H9 (cell line): ENCODE results near the gene KDM5B. TPM values are rescaled to one million over a fixed set of nuclear protein-coding genes. Genes with fewer than 3 reads are reported as not detected.

Experiments used
- DNase-seq: peaks from one replicate; pipeline ENCODE4 v3.0.0-alpha.2; 2017
- H2AFZ ChIP-seq: one replicate; pipeline ENCODE4 v1.6.1; 2013; ENCODE audit warnings: mild to moderate bottlenecking, low read length, control low read depth, moderate library complexity
- H2AK5ac ChIP-seq: 2 replicates; pipeline ENCODE4 v1.6.1; 2013; ENCODE audit warnings: low read length, control low read depth, mixed read lengths; ENCODE audit not compliant: insufficient read length
- H2BK120ac ChIP-seq: one replicate; pipeline ENCODE4 v1.6.1; 2013; ENCODE audit warnings: low read depth, mild to moderate bottlenecking, low read length, control low read depth, inconsistent platforms; ENCODE audit not compliant: poor library complexity, severe bottlenecking
- H2BK12ac ChIP-seq: 2 replicates; pipeline ENCODE4 v1.6.1; 2013; ENCODE audit warnings: low read length, control low read depth, mixed read lengths, low read depth; ENCODE audit not compliant: insufficient read length
- H2BK15ac ChIP-seq: 2 replicates; pipeline ENCODE4 v1.6.1; 2013; ENCODE audit warnings: low read depth, low read length, control low read depth
- H2BK20ac ChIP-seq: one replicate; pipeline ENCODE4 v1.6.1; 2013; ENCODE audit warnings: low read depth, mild to moderate bottlenecking, low read length, control low read depth, inconsistent platforms; ENCODE audit not compliant: poor library complexity, severe bottlenecking
- H2BK5ac ChIP-seq: 2 replicates; pipeline ENCODE4 v1.6.1; 2013; ENCODE audit warnings: low read length, control low read depth, mixed read lengths; ENCODE audit not compliant: insufficient read length
- H3K14ac ChIP-seq: 2 replicates; pipeline ENCODE4 v1.6.1; 2013; ENCODE audit warnings: low read length, control low read depth; ENCODE audit not compliant: insufficient read depth
- H3K18ac ChIP-seq: 2 replicates; pipeline ENCODE4 v1.6.1; 2013; ENCODE audit warnings: low read depth, mild to moderate bottlenecking, mixed read lengths, low read length, control low read depth; ENCODE audit not compliant: insufficient read length
- H3K23ac ChIP-seq: 2 replicates; pipeline ENCODE4 v1.6.1; 2013; ENCODE audit warnings: low read length, control low read depth, mixed read lengths, low read depth; ENCODE audit not compliant: insufficient read length
- H3K23me2 ChIP-seq: 2 replicates; pipeline ENCODE4 v1.6.1; 2013; ENCODE audit warnings: low read depth, mild to moderate bottlenecking, mixed read lengths, low read length, control low read depth; ENCODE audit not compliant: insufficient read length, poor library complexity, severe bottlenecking
- H3K27ac ChIP-seq: 2 replicates; pipeline ENCODE4 v1.5.1; 2013; ENCODE audit warnings: low read length, control low read depth, mixed read lengths, low read depth; ENCODE audit not compliant: insufficient read length
- H3K27me3 ChIP-seq: 2 replicates; pipeline ENCODE4 v1.6.1; 2013; ENCODE audit warnings: low read length, control low read depth, inconsistent platforms; ENCODE audit not compliant: insufficient read depth
- H3K4ac ChIP-seq: 2 replicates; pipeline ENCODE4 v1.6.1; 2013; ENCODE audit warnings: low read depth, mild to moderate bottlenecking, control low read depth, inconsistent platforms, low read length, moderate library complexity
- H3K4me1 ChIP-seq: 2 replicates; pipeline ENCODE4 v1.6.1; 2013; ENCODE audit warnings: low read length, control low read depth, inconsistent platforms; ENCODE audit not compliant: insufficient read depth
- H3K4me2 ChIP-seq: 2 replicates; pipeline ENCODE4 v1.6.1; 2013; ENCODE audit warnings: low read length, control low read depth, mixed read lengths; ENCODE audit not compliant: insufficient read length, insufficient read depth
- H3K56ac ChIP-seq: 2 replicates; pipeline ENCODE4 v1.6.1; 2013; ENCODE audit warnings: low read depth, mild to moderate bottlenecking, mixed read lengths, low read length, control low read depth; ENCODE audit not compliant: insufficient read length
- H3K79me1 ChIP-seq: 2 replicates; pipeline ENCODE4 v1.6.1; 2013; ENCODE audit warnings: low read depth, mild to moderate bottlenecking, moderate library complexity, low read length, control low read depth, inconsistent platforms; ENCODE audit not compliant: insufficient read depth, poor library complexity, severe bottlenecking
- H3K79me2 ChIP-seq: 2 replicates; pipeline ENCODE4 v1.6.1; 2013; ENCODE audit warnings: low read length, control low read depth, inconsistent platforms; ENCODE audit not compliant: insufficient read depth
- H3K9ac ChIP-seq: 2 replicates; pipeline ENCODE4 v1.6.1; 2013; ENCODE audit warnings: low read length, control low read depth, mixed read lengths; ENCODE audit not compliant: insufficient read length; ENCODE audit errors: extremely low read depth
- H3K9me3 ChIP-seq: one replicate; pipeline ENCODE4 v1.6.1; 2013; ENCODE audit warnings: low read depth, low read length, inconsistent platforms; ENCODE audit not compliant: control insufficient read depth
- H3T11ph ChIP-seq: one replicate; pipeline ENCODE4 v1.6.1; 2013; ENCODE audit warnings: mild to moderate bottlenecking, low read length, control low read depth, inconsistent platforms
- H4K20me1 ChIP-seq: one replicate; pipeline ENCODE4 v1.6.1; 2013; ENCODE audit not compliant: control insufficient read depth, insufficient read length, insufficient read depth
- H4K5ac ChIP-seq: 2 replicates; pipeline ENCODE4 v1.6.1; 2013; ENCODE audit warnings: low read depth, mild to moderate bottlenecking, mixed read lengths, low read length, control low read depth; ENCODE audit not compliant: insufficient read length
- H4K8ac ChIP-seq: replicated peaks from 2 replicates; pipeline ENCODE4 v1.6.1; 2013; ENCODE audit warnings: low read length, control low read depth, mixed read lengths, low read depth; ENCODE audit not compliant: insufficient read length
- H4K91ac ChIP-seq: 2 replicates; pipeline ENCODE4 v1.6.1; 2013; ENCODE audit warnings: low read depth, mild to moderate bottlenecking, moderate library complexity, mixed read lengths, low read length, control low read depth; ENCODE audit not compliant: insufficient read length
- H3K27ac Mint-ChIP-seq, 3 experiments: 2 replicates in 2 of 3; 3 replicates in 1 of 3; pipeline ENCODE4 v1.8.0; 2020 to 2021; ENCODE audit warnings: mixed read lengths in 3 of 3, mild to moderate bottlenecking in 1 of 3, moderate library complexity in 1 of 3
- H3K27me3 Mint-ChIP-seq: 2 replicates; pipeline ENCODE4 v1.8.0; 2021; ENCODE audit warnings: low read depth, mild to moderate bottlenecking, moderate library complexity, mixed read lengths
- H3K36me3 Mint-ChIP-seq, 3 experiments: 2 replicates in 2 of 3; 3 replicates in 1 of 3; pipeline ENCODE4 v1.8.0; 2020 to 2021; ENCODE audit warnings: low read depth in 3 of 3, mixed read lengths in 3 of 3; ENCODE audit not compliant: insufficient read depth in 1 of 3
- H3K4me1 Mint-ChIP-seq, 2 experiments: 2 replicates each; pipeline ENCODE4 v1.8.0; 2020; ENCODE audit warnings: mixed read lengths in 2 of 2
- H3K4me3 Mint-ChIP-seq, 2 experiments: 2 replicates in 1 of 2; 3 replicates in 1 of 2; pipeline ENCODE4 v1.8.0; 2020 to 2021; ENCODE audit warnings: mild to moderate bottlenecking in 2 of 2, mixed read lengths in 2 of 2, moderate library complexity in 1 of 2
- H3K9me3 Mint-ChIP-seq, 2 experiments: 2 replicates in 1 of 2; 3 replicates in 1 of 2; pipeline ENCODE4 v1.8.0; 2020; ENCODE audit warnings: mild to moderate bottlenecking in 2 of 2, mixed read lengths in 2 of 2, moderate library complexity in 1 of 2
- WGBS: extraction: QIAGEN DNeasy Blood & Tissue Kit; methylation state at CpG from one replicate; pipeline ENCODE4 v1.1.7; 2013; ENCODE audit warnings: missing lambda C conversion rate, low lambda C conversion rate, mixed read lengths; ENCODE audit not compliant: insufficient read length; ENCODE audit errors: extremely low coverage; 5-methylcytosine and 5-hydroxymethylcytosine counted together
- total RNA-seq: library from RNA; stranded (reverse); gene quantifications from 2 replicates; pipeline ENCODE4 v1.2.1, GENCODE V29; 2021
- TF ChIP-seq, protein P1 (sequence below): fragments of 200-600 bp; sonication (generic); conservative IDR thresholded peaks from 3 replicates; pipeline ENCODE4 v1.8.0; 2021; ENCODE audit warnings: antibody characterized with exemption, mild to moderate bottlenecking

Gene KDM5B
- total RNA-seq, 1 experiment from 2014 or later = 210 TPM

DNA sequence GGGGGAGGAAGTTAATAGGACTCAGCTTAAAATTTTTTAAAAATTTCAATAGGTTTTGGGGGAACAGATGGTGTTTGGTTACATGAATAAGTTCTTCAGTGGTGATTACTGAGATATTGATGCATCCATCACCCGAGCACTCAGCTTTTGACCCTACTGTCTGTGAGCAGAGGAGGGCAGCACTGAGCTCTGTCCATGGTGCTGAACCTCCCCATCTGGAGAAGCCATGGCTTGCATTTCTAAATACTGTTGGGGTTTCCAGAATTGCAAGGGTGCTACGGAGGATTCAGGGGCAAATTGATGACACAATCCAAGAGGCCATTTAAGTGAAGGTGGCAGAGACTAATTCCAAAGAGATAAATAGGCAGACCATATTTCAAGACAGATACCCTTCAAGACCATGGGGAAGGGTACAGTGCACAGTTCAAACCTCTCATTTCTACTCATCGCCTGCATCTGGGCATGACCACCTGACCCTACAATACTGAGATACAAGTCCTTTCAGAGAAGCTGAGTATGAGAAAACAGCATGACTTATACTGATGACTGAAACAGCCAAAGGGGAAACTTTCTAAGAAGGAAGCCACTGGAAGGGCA lies 115.2 kb downstream of the KDM5B start:
- H4K20me1 ChIP-seq = no peaks in the 10 kb centered on the region
- H3K4me1 ChIP-seq = no peaks in the 10 kb centered on the region
- no peaks in the 10 kb centered on the region for H3K79me1 ChIP-seq
- TF ChIP-seq, protein P1, sequence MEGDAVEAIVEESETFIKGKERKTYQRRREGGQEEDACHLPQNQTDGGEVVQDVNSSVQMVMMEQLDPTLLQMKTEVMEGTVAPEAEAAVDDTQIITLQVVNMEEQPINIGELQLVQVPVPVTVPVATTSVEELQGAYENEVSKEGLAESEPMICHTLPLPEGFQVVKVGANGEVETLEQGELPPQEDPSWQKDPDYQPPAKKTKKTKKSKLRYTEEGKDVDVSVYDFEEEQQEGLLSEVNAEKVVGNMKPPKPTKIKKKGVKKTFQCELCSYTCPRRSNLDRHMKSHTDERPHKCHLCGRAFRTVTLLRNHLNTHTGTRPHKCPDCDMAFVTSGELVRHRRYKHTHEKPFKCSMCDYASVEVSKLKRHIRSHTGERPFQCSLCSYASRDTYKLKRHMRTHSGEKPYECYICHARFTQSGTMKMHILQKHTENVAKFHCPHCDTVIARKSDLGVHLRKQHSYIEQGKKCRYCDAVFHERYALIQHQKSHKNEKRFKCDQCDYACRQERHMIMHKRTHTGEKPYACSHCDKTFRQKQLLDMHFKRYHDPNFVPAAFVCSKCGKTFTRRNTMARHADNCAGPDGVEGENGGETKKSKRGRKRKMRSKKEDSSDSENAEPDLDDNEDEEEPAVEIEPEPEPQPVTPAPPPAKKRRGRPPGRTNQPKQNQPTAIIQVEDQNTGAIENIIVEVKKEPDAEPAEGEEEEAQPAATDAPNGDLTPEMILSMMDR = peak; percentile 46; the same call in 2 of the 3 replicates
- no peak overlapping the region for H3K18ac ChIP-seq
- no peak overlapping the region for H3K4me2 ChIP-seq
- H2AK5ac ChIP-seq = no peak overlapping the region
- DNase-seq = peak; percentile 76
- no peak overlapping the region for H2BK120ac ChIP-seq
- no peaks in the 10 kb centered on the region for H3K9me3 ChIP-seq
- no peak overlapping the region for H4K5ac ChIP-seq
- no peaks in the 10 kb centered on the region for H3K23me2 ChIP-seq
- H2BK20ac ChIP-seq = no peak overlapping the region
- H3K36me3 Mint-ChIP-seq = no peaks in the 10 kb centered on the region
- no peak overlapping the region for H3K4ac ChIP-seq
- H3K14ac ChIP-seq = no peak overlapping the region
- H3K27me3 ChIP-seq = no peaks in the 10 kb centered on the region
- H4K8ac ChIP-seq = no peak overlapping the region
- no peak overlapping the region for H3K27ac Mint-ChIP-seq
- no peaks in the 10 kb centered on the region for H3K9me3 Mint-ChIP-seq
- H3K27ac ChIP-seq = no peak overlapping the region
- no peak overlapping the region for H4K91ac ChIP-seq
- H3K9ac ChIP-seq = no peak overlapping the region
- no CpG with 5 or more reads among the region's 3 CpGs for WGBS
- no peak overlapping the region for H3K56ac ChIP-seq
- H2AFZ ChIP-seq = no peak overlapping the region
- no peak overlapping the region for H3K23ac ChIP-seq
- no peak overlapping the region for H3T11ph ChIP-seq
- no peak overlapping the region for H2BK15ac ChIP-seq
- no peak overlapping the region for H2BK5ac ChIP-seq
- H3K4me3 Mint-ChIP-seq = no peak overlapping the region
- H3K27me3 Mint-ChIP-seq = peaks cover 36% of the 10 kb centered on the region
- no peaks in the 10 kb centered on the region for H3K79me2 ChIP-seq
- H2BK12ac ChIP-seq = no peak overlapping the region
- peaks cover 10 to 21% of the 10 kb centered on the region in 2 experiments; a peak in 3 of 4 replicates for H3K4me1 Mint-ChIP-seq
